Epithelial cell of esophagus (primary cell): ENCODE results near the gene CAPZB.
A peak's percentile ranks its signal among the peaks of the same experiment; 100 is the strongest.

ENCODE experiments used
- DNase-seq: peaks from one replicate; pipeline ENCODE4 v3.0.0; 2010; ENCODE audit warnings: low read depth
- H3K4me3 ChIP-seq: 2 replicates; pipeline ENCODE4 v1.5.1; 2011; ENCODE audit warnings: mild to moderate bottlenecking, low read length, control low read depth
- CTCF ChIP-seq: IDR thresholded peaks from 2 replicates; pipeline ENCODE4 v1.5.1; 2011; ENCODE audit warnings: low read depth, mild to moderate bottlenecking, low read length, control low read depth, inconsistent platforms; ENCODE audit not compliant: insufficient read depth; ENCODE audit errors: missing control alignments

CAPZB gene

GRCh38 chr1:19325958-19326747, 159.2 kb downstream of the CAPZB start:
- H3K4me3 ChIP-seq, result no peak overlapping the region
- DNase-seq, result no peak
- TF ChIP-seq CTCF, result no peak

GRCh38 chr1:19325368-19325957, 159.9 kb downstream of the CAPZB start:
- DNase-seq, result no peak
- H3K4me3 ChIP-seq, result no peak overlapping the region
- TF ChIP-seq CTCF, result no peak

GRCh38 chr1:19324665-19324990, 160.7 kb downstream of the CAPZB start:
- TF ChIP-seq CTCF, result no peak
- DNase-seq, result no peak
- H3K4me3 ChIP-seq, result no peak overlapping the region

- H3K4me3 ChIP-seq, result no peak overlapping the region
- no peak for DNase-seq
- TF ChIP-seq CTCF, result no peak
Measured at GRCh38 chr1:19323987-19324664, 161.2 kb downstream of the CAPZB start.

GRCh38 chr1:19322481-19322880, 162.9 kb downstream of the CAPZB start:
- no peak for DNase-seq
- H3K4me3 ChIP-seq, result no peak overlapping the region
- TF ChIP-seq CTCF, result no peak

GRCh38 chr1:19321071-19321470, 164.3 kb downstream of the CAPZB start:
- DNase-seq, result no peak
- no peak overlapping the region for H3K4me3 ChIP-seq
- no peak for TF ChIP-seq CTCF

GRCh38 chr1:19319196-19319595, 166.1 kb downstream of the CAPZB start:
- peak; percentile 61 for DNase-seq
- no peak for TF ChIP-seq CTCF

More at GRCh38 chr1:19319196-19319595, 166.1 kb downstream of the CAPZB start:
- H3K4me3 ChIP-seq, result no peak overlapping the region
